LoVo (cell line): Measurements from ENCODE around the gene RPS18.
A peak's percentile ranks its signal among the peaks of the same experiment; 100 is the strongest.

Experiments
- DNase-seq: peaks from one replicate; pipeline ENCODE4 v3.0.0-alpha.2; 2016; ENCODE audit warnings: low spot score

The RPS18 gene

GRCh38 chr6:33289784-33290315 is 18.0 kb downstream of the RPS18 start:
- DNase-seq: no peak

GRCh38 chr6:33290459-33290858 is 18.6 kb downstream of the RPS18 start:
- DNase-seq: no peak

DNA sequence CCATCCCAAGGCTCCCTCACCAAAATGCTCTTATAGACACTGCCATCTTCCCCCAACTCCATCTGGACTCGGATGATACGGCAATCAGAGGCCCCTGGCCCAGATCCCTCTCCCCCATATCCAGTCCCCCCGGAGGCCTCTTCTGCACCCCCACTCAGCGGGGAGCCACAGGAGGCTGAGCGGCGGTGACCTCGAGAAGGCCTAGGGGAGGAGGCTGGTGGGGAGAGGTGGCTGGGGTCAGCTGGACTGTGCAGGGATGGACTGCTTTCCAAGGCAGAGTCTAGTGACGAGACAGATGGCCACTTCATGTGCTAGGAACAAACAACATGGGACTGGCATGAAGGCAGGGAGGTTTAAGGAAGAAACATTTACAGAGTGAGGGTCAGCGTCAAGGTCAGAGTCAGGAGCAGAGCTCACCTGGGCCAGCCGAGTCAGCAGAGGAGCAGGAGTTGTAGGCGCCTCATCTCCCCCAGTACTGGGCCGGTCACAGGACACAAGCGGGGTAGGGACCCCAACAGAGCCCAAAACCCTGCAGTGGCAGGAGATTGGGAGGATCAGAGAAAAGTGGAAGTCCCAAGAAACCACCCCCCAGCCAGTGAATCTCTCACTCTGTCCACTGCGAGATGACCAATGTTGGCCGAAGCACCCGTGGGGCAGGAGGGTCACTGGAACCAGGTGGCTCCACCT is 21.3 kb downstream of the RPS18 start:
- DNase-seq: no peak

GRCh38 chr6:33294086-33294823 is 22.4 kb downstream of the RPS18 start:
- no peak for DNase-seq

DNA sequence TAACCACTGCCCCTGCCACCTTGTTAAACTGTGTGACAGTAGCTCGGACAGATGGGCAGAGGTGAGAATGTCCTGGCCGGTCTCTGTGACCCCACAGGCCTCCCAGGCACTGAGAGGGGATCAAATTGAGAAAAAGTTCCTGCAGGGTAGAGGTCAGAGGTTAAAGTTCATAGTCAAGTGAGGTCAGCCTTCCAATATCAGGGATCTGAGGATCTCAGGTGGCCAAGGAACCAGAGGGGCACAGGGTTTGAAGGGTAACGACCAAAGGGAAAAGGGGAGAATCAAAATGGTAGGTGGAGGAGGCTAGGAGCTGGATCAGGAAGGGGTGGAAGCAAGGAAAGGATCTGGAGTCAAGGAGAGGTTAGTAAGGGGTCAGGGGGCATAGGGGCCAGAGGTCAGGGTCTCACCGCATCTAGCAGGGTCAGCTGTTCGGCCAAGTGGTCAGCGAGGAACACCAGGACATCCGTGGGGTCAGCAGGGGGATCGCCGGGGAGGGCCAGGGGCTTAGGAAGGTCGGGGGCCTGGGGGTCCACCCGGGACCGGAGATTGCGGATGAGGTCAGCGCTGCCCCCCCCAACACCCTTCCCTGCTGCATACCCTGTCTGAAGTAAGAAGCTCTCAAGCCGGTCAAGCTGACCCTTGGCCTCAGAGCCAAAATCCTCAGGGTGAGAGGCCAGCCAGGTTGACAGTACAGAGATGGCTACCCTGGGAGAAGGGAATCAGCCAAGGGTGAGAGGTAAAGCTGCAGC is 23.9 kb downstream of the RPS18 start:
- DNase-seq: no peak

DNA sequence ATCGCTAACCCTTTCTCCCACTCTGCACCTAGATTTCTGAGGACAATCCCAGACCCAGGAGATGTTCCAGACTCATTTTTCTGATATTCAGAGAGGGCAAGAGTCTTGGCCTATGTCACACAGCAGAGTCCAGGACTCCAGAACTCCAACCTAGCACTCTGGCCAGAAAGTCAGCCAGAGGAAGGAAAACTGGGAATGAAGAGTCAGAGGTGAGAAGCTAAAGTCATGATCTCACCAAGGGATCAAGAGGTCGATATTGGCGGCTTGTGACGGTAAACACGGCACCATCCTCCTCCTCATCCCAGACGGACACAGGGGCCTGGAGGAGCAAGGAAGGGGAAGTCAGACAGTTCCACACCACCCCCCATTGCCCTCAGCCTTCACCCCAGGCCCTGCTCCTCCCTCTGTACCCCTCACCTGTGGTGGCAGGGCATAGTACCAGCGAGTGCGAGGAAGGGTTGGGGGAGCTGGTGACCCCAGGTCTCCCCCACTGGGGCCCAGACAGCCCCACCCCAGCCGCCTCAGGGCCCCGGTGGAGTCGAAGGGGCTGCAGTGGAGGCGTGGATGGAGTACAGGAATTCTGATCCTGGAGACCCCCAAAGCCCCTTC is 25.0 kb downstream of the RPS18 start:
- DNase-seq: no peak

- DNase-seq: no peak
Measured at GRCh38 chr6:33297406-33297955, 25.6 kb downstream of the RPS18 start.

GRCh38 chr6:33297956-33298772 is 26.3 kb downstream of the RPS18 start:
- peak; percentile 49 for DNase-seq

GRCh38 chr6:33298773-33299236 is 26.9 kb downstream of the RPS18 start, which contains the start of gene RGL2:
Gene RGL2, minus strand, starts transcription at chr6:33298942. Its CDS starts 332 bp downstream, at chr6:33298610.
- DNase-seq: no peak

GRCh38 chr6:33299237-33299944 is 27.5 kb downstream of the RPS18 start:
- peak; percentile 92 for DNase-seq

GRCh38 chr6:33301877-33302276 is 30.0 kb downstream of the RPS18 start:
- DNase-seq: no peak

DNA sequence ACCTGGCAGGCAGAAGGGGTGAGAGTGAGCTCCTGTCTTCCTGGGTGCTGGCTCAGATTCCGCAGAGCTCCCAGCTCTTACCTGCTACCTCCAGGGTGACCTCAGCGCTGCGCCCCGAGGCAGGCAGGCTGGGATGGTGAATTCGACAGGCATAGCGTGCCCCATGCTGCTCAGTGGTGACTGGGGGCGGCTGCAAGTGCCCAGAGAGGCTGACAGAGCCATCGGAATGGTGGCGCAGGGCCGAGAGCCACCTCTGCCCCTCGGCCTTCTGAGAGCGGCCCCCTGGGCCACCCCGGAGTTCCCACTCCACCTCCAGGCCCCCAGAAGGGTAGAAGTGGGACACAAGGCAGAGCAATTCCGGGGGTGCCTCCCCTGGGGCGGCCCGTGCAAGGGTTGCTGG is 32.3 kb downstream of the RPS18 start:
- DNase-seq: no peak

DNA sequence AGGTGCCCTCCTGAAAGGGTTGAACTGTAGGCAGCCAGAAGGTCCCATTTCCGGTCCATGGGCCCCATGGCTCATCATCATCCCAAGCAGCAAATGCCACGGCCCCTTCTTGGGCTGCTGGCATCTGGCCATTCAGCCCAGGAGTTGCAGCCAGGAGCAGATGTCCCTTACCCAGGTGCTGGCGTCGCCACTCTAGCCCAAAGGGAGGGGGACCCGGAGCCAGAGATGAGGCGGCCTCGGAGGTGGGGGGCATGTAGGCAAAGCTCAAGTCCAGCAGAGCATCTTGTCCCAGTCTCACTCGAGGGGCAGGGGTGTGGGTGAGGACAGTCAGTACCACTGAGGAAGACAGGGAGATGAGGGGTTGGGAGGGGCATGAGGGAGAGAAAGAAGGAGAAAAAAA is 33.2 kb downstream of the RPS18 start:
- no peak for DNase-seq

GRCh38 chr6:33306356-33306755 is 34.5 kb downstream of the RPS18 start:
- no peak for DNase-seq

- peak; percentile 73 for DNase-seq
Measured at GRCh38 chr6:33312361-33313104, 40.7 kb downstream of the RPS18 start.

GRCh38 chr6:33313105-33313708 is 41.3 kb downstream of the RPS18 start:
- DNase-seq: no peak

DNA sequence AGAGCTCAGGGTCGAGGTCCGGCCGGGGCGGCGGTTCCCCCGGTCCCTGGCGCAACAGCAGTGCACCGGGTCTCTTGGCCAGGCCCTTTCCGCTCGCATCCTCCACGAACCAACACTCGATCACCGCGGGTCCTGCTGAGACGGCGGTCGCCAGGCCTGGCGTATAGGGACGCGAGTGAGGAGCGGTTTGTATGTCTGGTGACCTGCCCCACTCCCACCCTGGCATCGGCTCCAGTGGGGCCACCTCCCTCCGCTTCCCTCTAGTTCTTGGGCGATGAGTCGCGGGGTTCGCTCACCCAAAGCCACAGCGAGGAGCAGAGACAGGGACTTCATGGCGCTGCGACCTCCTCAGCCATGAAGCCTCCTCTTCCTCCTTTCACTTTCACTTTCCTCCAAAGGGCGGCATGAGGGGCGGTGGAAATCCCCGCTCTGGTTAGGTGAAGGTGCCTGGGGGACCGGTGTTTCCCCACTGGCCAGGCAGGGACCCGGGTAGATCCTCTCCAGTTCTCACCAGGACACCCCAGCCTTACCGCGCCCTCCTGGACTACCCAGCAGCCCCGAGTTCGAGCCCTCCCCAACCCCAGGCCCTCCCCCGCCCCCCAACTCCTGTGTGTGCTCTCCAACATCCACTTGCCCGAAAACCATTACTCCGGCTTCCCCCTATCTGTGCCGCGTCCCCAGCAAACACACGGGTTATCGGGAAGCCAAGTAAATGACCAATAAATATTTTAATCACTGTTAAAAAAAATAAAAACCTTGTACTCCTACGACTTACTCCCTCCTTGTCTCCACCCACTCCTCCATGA is 42.0 kb downstream of the RPS18 start, which contains the start of gene TAPBP:
Gene TAPBP (minus strand): TSS at position 370 of the 806 bp plus-strand sequence. CDS start 37 bp downstream, at position 333.
- DNase-seq: peak; percentile 64

- DNase-seq: peak; percentile 51
Measured at GRCh38 chr6:33314515-33314942, 42.7 kb downstream of the RPS18 start.
